HEK293 (cell line): ENCODE measurements around the gene GIPC2.

ENCODE experiments used
- CTCF ChIA-PET: fragments of 350-600 bp; formaldehyde crosslinking; extraction: SDS; loops from one replicate; lab custom pipeline; 2021; ENCODE audit warnings: antibody characterized with exemption; lab: Yijun Ruan, JAX
- POLR2A ChIA-PET: fragments of 300-600 bp; formaldehyde crosslinking; extraction: SDS; loops from one replicate; lab custom pipeline; 2020; ENCODE audit warnings: antibody characterized with exemption, inconsistent platforms; lab: Yijun Ruan, JAX
- H3K27ac ChIP-seq: fragments of 200-500 bp; sonication (Bioruptor generic); 2 replicates; pipeline ENCODE4 v1.5.1; 2014; ENCODE audit warnings: low read depth, low read length, control low read depth, inconsistent platforms; ENCODE audit errors: extremely low read depth
- H3K36me3 ChIP-seq, 2 experiments: fragments of 200-500 bp in 1 of 2; sonication (Bioruptor generic) in 1 of 2; 1 replicate in 1 of 2; 2 replicates in 1 of 2; pipeline ENCODE4 v1.5.1; 2014 to 2017; ENCODE audit warnings: inconsistent platforms in 2 of 2, low read length in 2 of 2; ENCODE audit not compliant: control insufficient read depth in 2 of 2, insufficient read depth in 1 of 2
- H3K4me1 ChIP-seq: fragments of 200-500 bp; sonication (Bioruptor generic); 2 replicates; pipeline ENCODE4 v1.5.1; 2014; ENCODE audit warnings: mild to moderate bottlenecking, low read length, inconsistent platforms; ENCODE audit not compliant: control insufficient read depth, insufficient read depth
- H3K4me3 ChIP-seq: 2 replicates; pipeline ENCODE4 v1.5.1; 2011; ENCODE audit warnings: low read depth, mild to moderate bottlenecking, control low read depth, low read length, moderate library complexity
- H3K9me3 ChIP-seq: fragments of 200-500 bp; sonication (Bioruptor generic); 2 replicates; pipeline ENCODE4 v1.5.1; 2014; ENCODE audit warnings: low read depth, low read length, inconsistent platforms; ENCODE audit not compliant: control insufficient read depth, insufficient read depth
- GFI1B ChIP-seq: fragments of 450-650 bp; formaldehyde crosslinking; IDR thresholded peaks from 2 replicates; pipeline ENCODE4 v1.5.1; 2016; ENCODE audit warnings: missing biosample characterization, missing genetic modification characterization
- GLIS1 ChIP-seq: fragments of 450-650 bp; formaldehyde crosslinking; IDR thresholded peaks from 2 replicates; pipeline ENCODE4 v1.5.1; 2016; ENCODE audit warnings: missing biosample characterization, missing genetic modification characterization
- HOXC10 ChIP-seq: sonication (generic); formaldehyde crosslinking; IDR thresholded peaks from 2 replicates; pipeline ENCODE4 v1.8.1; 2023; ENCODE audit warnings: mild to moderate bottlenecking, missing genetic modification reagents
- KLF17 ChIP-seq: fragments of 450-650 bp; formaldehyde crosslinking; IDR thresholded peaks from 2 replicates; pipeline ENCODE4 v1.5.1; 2016; ENCODE audit warnings: missing biosample characterization, missing genetic modification characterization
- KLF9 ChIP-seq: fragments of 450-650 bp; formaldehyde crosslinking; IDR thresholded peaks from 2 replicates; pipeline ENCODE4 v1.5.1; 2016; ENCODE audit warnings: missing biosample characterization, missing genetic modification characterization, low read depth
- MZF1 ChIP-seq: fragments of 450-650 bp; formaldehyde crosslinking; IDR thresholded peaks from 2 replicates; pipeline ENCODE4 v1.5.1; 2017; ENCODE audit warnings: missing biosample characterization, missing genetic modification characterization, borderline replicate concordance
- SETDB1 ChIP-seq: IDR thresholded peaks from one replicate; pipeline ENCODE4 v1.6.1; 2017; ENCODE audit warnings: mild to moderate bottlenecking, low read length, moderate library complexity, mixed read lengths; ENCODE audit not compliant: insufficient read length
- SP2 ChIP-seq: fragments of 450-650 bp; formaldehyde crosslinking; IDR thresholded peaks from 2 replicates; pipeline ENCODE4 v1.5.1; 2016; ENCODE audit warnings: missing biosample characterization, missing genetic modification characterization
- SP7 ChIP-seq: fragments of 450-650 bp; formaldehyde crosslinking; IDR thresholded peaks from 2 replicates; pipeline ENCODE4 v1.5.1; 2016; ENCODE audit warnings: missing biosample characterization, missing genetic modification characterization
- ZFP37 ChIP-seq: fragments of 450-650 bp; formaldehyde crosslinking; IDR thresholded peaks from 2 replicates; pipeline ENCODE4 v1.5.1; 2016; ENCODE audit warnings: missing biosample characterization, missing genetic modification characterization
- ZNF10 ChIP-seq: fragments of 450-650 bp; formaldehyde crosslinking; IDR thresholded peaks from 2 replicates; pipeline ENCODE4 v1.5.1; 2017; ENCODE audit warnings: missing biosample characterization, missing genetic modification characterization
- ZNF114 ChIP-seq: fragments of 450-650 bp; formaldehyde crosslinking; IDR thresholded peaks from 2 replicates; pipeline ENCODE4 v1.5.0; 2017; ENCODE audit warnings: missing biosample characterization, missing genetic modification characterization
- ZNF132 ChIP-seq: fragments of 450-650 bp; formaldehyde crosslinking; IDR thresholded peaks from 2 replicates; pipeline ENCODE4 v1.5.1; 2017; ENCODE audit warnings: missing biosample characterization, missing genetic modification characterization, borderline replicate concordance
- ZNF138 ChIP-seq: fragments of 450-650 bp; formaldehyde crosslinking; IDR thresholded peaks from 2 replicates; pipeline ENCODE4 v1.5.1; 2016; ENCODE audit warnings: missing biosample characterization, missing genetic modification characterization, borderline replicate concordance
- ZNF146 ChIP-seq: fragments of 450-650 bp; formaldehyde crosslinking; IDR thresholded peaks from 2 replicates; pipeline ENCODE4 v1.5.1; 2016; ENCODE audit warnings: missing biosample characterization, missing genetic modification characterization
- ZNF239 ChIP-seq: fragments of 450-650 bp; formaldehyde crosslinking; IDR thresholded peaks from 2 replicates; pipeline ENCODE4 v1.5.1; 2016; ENCODE audit warnings: missing biosample characterization, missing genetic modification characterization
- ZNF26 ChIP-seq: fragments of 450-650 bp; formaldehyde crosslinking; IDR thresholded peaks from 2 replicates; pipeline ENCODE4 v1.5.1; 2016; ENCODE audit warnings: missing biosample characterization, missing genetic modification characterization
- ZNF280C ChIP-seq: fragments of 450-650 bp; formaldehyde crosslinking; IDR thresholded peaks from 2 replicates; pipeline ENCODE4 v1.5.1; 2016; ENCODE audit warnings: missing biosample characterization, missing genetic modification characterization
- ZNF488 ChIP-seq: fragments of 450-650 bp; formaldehyde crosslinking; IDR thresholded peaks from 2 replicates; pipeline ENCODE4 v1.5.1; 2016; ENCODE audit warnings: missing biosample characterization, missing genetic modification characterization
- ZNF610 ChIP-seq: fragments of 450-650 bp; formaldehyde crosslinking; IDR thresholded peaks from 2 replicates; pipeline ENCODE4 v1.5.1; 2016; ENCODE audit warnings: missing biosample characterization, missing genetic modification characterization, borderline replicate concordance
- ZNF629 ChIP-seq: fragments of 450-650 bp; formaldehyde crosslinking; IDR thresholded peaks from 2 replicates; pipeline ENCODE4 v1.5.1; 2017; ENCODE audit warnings: missing biosample characterization, missing genetic modification characterization
- ZNF701 ChIP-seq: fragments of 450-650 bp; formaldehyde crosslinking; IDR thresholded peaks from 2 replicates; pipeline ENCODE4 v1.5.1; 2016; ENCODE audit warnings: missing biosample characterization, missing genetic modification characterization
- ZNF76 ChIP-seq: fragments of 450-650 bp; formaldehyde crosslinking; IDR thresholded peaks from 2 replicates; pipeline ENCODE4; 2016; ENCODE audit warnings: low read depth, missing biosample characterization, missing genetic modification characterization, borderline replicate concordance
- ZNF792 ChIP-seq: fragments of 450-650 bp; formaldehyde crosslinking; IDR thresholded peaks from 2 replicates; pipeline ENCODE4 v1.5.1; 2016; ENCODE audit warnings: missing biosample characterization, missing genetic modification characterization

GIPC2 gene

GRCh38 chr1:78088486-78088885 is 42.7 kb downstream of the GIPC2 start (continued):
- TF ChIP-seq ZNF610 = no peak
- TF ChIP-seq ZNF701 = no peak

- ChIA-PET POLR2A (no interaction called here), CTCF (interaction anchor here (0.6 to 0.8 kb wide), 2 partner anchors 11 to 47 kb away, joined by 3 to 6 read pairs; no protein-coding TSS in a partner anchor)
- H3K4me1 ChIP-seq = peaks cover 2% of the 10 kb centered on the region; the same call in 1 of the 2 replicates
Observed at GRCh38 chr1:78089010-78089409, 43.2 kb downstream of the GIPC2 start.

GRCh38 chr1:78090472-78091133 is 44.8 kb downstream of the GIPC2 start:
- Histone ChIP-seq H3K4me1 (peaks cover 2% of the 10 kb centered on the region; the same call in 1 of the 2 replicates), H3K27ac (no peak overlapping the region), H3K4me3 (no peak overlapping the region), H3K36me3 (no peaks in the 10 kb centered on the region), H3K9me3 (no peaks in the 10 kb centered on the region)
- ChIA-PET CTCF (no interaction called here), POLR2A (interaction anchor here (1.8 kb wide), 1 partner anchor 86 kb away, joined by 4 read pairs; the partner anchor contains the start of gene DNAJB4)
- TF ChIP-seq SP2 (tag by site-specific recombination) (no peak), ZNF629 (tag by site-specific recombination) (no peak), ZNF792 (tag by site-specific recombination) (no peak), ZNF239 (tag by site-specific recombination) (no peak), SP7 (no peak), ZNF488 (tag by site-specific recombination) (no peak), KLF17 (tag by site-specific recombination) (no peak), KLF9 (no peak), GFI1B (tag by site-specific recombination) (no peak), MZF1 (tag by site-specific recombination) (no peak), ZNF132 (tag by site-specific recombination) (no peak), ZNF76 (tag by site-specific recombination) (no peak), ZNF146 (tag by site-specific recombination) (no peak), ZFP37 (tag by site-specific recombination) (no peak), ZNF26 (tag by site-specific recombination) (no peak), ZNF610 (no peak)

More at GRCh38 chr1:78089010-78089409, 43.2 kb downstream of the GIPC2 start:
- TF ChIP-seq ZNF114 (tag by site-specific recombination) (no peak), HOXC10 (CRISPR knock-in tag) (no peak), ZNF138 (tag by site-specific recombination) (no peak), GLIS1 (no peak), SETDB1 (no peak), ZNF10 (tag by site-specific recombination) (no peak), ZNF76 (tag by site-specific recombination) (no peak), ZNF280C (tag by site-specific recombination) (no peak)
- Histone ChIP-seq H3K27ac (no peak overlapping the region), H3K9me3 (no peaks in the 10 kb centered on the region), H3K4me3 (no peak overlapping the region), H3K36me3 (no peaks in the 10 kb centered on the region)
